Left ventricle myocardium inferior (tissue), 1 donor: ENCODE measurements around the gene SHROOM2. TPM values are rescaled to one million over a fixed set of nuclear protein-coding genes. Genes with fewer than 3 reads are reported as not detected.

Source experiments
- DNase-seq: peaks from one replicate; pipeline ENCODE4 v3.0.0-alpha.2; 2020
- H3K27ac ChIP-seq: fragments of 200-600 bp; replicated peaks from 2 replicates; pipeline ENCODE4 v1.8.0; 2021
- H3K27me3 ChIP-seq: fragments of 200-600 bp; 2 replicates; pipeline ENCODE4 v1.8.0; 2021; ENCODE audit warnings: low read depth
- H3K36me3 ChIP-seq: fragments of 200-600 bp; 2 replicates; pipeline ENCODE4 v1.8.0; 2021
- H3K4me1 ChIP-seq: fragments of 200-600 bp; 2 replicates; pipeline ENCODE4 v1.8.0; 2021
- H3K4me3 ChIP-seq: fragments of 200-600 bp; 2 replicates; pipeline ENCODE4 v1.8.0; 2021; ENCODE audit warnings: mild to moderate bottlenecking, moderate library complexity
- H3K9me3 ChIP-seq: fragments of 200-600 bp; replicated peaks from 2 replicates; pipeline ENCODE4 v1.8.0; 2021
- intact Hi-C: fragments of 100-400 bp; cut with micrococcal nuclease; formaldehyde crosslinking; loops from one replicate; pipeline ENCODE4 v1.11.0; 2022
- total RNA-seq: library from RNA; stranded (reverse); fragmentation: NEBNext Ultra II Directional; extraction: Animal tissue kit (Norgen Biotek cat#: 25700); gene quantifications from one replicate; pipeline ENCODE4 v1.2.1, GENCODE V29; 2021
- TF ChIP-seq, protein P1 (sequence below): fragments of 200-600 bp; IDR thresholded peaks from 2 replicates; pipeline ENCODE4 v1.8.0; 2021; ENCODE audit warnings: antibody characterized with exemption, mild to moderate bottlenecking, borderline replicate concordance
- donor health status: DM: no; HTN: yes; CAD: no; lungs with severe emphysema.

The SHROOM2 gene
- total RNA-seq, 1 donor from 2014 or later: 0.71 TPM

DNA sequence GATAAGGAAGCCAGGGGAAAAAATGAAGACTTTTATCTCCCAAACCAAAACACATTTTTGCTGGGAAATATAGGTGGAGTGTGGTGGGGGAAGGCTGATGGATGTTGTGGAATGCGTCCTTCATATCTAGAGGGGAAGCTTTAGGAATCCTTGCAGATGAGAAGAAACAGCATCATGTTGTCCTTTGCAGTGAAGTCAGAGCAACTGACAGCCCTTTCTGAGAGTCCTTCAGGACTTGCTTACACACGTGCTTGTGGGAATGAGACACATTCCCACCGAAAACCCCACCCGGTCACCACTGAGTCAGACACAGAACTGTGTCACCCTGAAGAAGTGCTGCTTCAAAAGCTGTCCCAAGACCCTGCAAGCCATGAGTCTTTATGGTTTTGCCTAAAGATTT is 81.5 kb downstream of the SHROOM2 start:
- TF ChIP-seq, protein P1, sequence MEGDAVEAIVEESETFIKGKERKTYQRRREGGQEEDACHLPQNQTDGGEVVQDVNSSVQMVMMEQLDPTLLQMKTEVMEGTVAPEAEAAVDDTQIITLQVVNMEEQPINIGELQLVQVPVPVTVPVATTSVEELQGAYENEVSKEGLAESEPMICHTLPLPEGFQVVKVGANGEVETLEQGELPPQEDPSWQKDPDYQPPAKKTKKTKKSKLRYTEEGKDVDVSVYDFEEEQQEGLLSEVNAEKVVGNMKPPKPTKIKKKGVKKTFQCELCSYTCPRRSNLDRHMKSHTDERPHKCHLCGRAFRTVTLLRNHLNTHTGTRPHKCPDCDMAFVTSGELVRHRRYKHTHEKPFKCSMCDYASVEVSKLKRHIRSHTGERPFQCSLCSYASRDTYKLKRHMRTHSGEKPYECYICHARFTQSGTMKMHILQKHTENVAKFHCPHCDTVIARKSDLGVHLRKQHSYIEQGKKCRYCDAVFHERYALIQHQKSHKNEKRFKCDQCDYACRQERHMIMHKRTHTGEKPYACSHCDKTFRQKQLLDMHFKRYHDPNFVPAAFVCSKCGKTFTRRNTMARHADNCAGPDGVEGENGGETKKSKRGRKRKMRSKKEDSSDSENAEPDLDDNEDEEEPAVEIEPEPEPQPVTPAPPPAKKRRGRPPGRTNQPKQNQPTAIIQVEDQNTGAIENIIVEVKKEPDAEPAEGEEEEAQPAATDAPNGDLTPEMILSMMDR: no peak
- H3K4me1 ChIP-seq: no peaks in the 10 kb centered on the region
- H3K27me3 ChIP-seq: no peaks in the 10 kb centered on the region
- DNase-seq: no peak
- H3K9me3 ChIP-seq: no peaks in the 10 kb centered on the region
- H3K36me3 ChIP-seq: no peaks in the 10 kb centered on the region
- no peak overlapping the region for H3K27ac ChIP-seq
- H3K4me3 ChIP-seq: no peak overlapping the region
- intact Hi-C loops: no loop called here

DNA sequence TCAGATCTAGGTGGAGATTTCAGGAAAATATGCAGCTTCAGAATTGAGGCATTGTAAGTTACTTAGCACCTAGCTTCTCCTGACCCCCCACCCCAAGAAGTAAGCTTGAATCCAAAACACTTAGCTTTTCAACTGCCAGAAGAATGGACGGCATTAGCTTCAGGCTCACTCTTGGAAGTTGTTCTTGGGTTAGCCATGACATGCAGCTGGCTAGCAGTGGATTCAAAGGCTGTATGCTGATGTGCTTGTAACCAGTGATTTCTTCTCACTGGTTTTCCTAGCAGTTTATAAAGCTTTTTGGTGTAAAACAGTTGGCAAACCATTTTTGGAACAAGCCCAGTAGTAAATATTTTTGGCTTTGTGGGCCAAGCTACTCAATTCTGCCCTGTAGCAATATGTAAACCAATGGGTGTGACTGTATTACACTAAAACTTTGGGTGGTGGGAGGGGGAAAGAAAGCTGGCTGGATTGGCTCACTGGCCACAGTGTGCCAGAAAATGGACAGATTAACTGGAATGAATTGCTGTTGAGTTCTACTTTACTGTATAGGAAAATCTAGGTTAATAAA is 85.6 kb downstream of the SHROOM2 start:
- Histone ChIP-seq H3K4me3 (no peak overlapping the region), H3K9me3 (no peaks in the 10 kb centered on the region), H3K27me3 (no peaks in the 10 kb centered on the region), H3K36me3 (no peaks in the 10 kb centered on the region), H3K4me1 (no peaks in the 10 kb centered on the region), H3K27ac (no peak overlapping the region)
- no peak for DNase-seq
- intact Hi-C loops: no loop called here
- TF ChIP-seq, protein P1: no peak

DNA sequence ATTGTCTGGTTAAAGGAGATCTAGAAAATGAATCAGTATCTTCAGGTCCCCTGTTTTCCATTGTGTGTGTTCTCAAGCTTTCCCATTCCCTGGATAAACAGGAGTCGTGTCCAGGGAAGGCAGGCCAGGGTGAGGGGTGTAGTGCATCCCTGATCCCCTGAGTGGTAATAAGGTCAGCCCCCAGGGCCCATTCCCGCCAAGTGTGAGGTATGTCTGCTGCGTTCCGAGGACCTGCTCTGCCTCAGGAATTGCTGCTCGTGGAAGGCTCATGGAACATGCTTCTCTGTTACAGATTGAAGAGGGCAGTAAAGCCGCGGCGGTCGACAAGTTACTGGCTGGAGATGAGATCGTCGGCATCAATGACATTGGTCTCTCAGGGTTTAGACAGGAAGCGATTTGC is 87.1 kb downstream of the SHROOM2 start:
- no peak overlapping the region for H3K27ac ChIP-seq
- no peaks in the 10 kb centered on the region for H3K27me3 ChIP-seq
- H3K9me3 ChIP-seq: no peaks in the 10 kb centered on the region
- no peaks in the 10 kb centered on the region for H3K36me3 ChIP-seq
- H3K4me3 ChIP-seq: no peak overlapping the region
- DNase-seq: no peak
- TF ChIP-seq, protein P1: no peak
- H3K4me1 ChIP-seq: no peaks in the 10 kb centered on the region
- intact Hi-C loops: no loop called here

DNA sequence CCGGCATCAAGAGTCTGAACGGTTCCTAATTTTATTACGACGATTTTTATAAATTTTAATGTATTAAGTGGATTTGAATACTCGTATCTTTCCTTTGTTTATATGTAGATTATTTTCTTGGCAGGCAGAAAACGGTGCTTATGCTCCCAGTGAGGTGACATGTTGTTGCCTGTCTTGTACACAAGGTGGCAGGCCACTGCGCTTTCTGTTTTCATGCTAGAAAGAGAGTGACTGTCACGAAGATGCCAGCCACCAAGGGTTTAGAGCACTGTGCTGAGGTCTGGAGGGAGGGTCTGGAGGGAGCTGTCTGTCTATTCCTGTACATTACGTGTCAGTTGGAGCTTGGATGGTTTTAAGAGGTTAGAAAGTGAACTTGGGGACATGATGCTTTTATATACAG is 87.7 kb downstream of the SHROOM2 start:
- Histone ChIP-seq H3K27ac (no peak overlapping the region), H3K27me3 (no peaks in the 10 kb centered on the region), H3K36me3 (no peaks in the 10 kb centered on the region), H3K9me3 (no peaks in the 10 kb centered on the region), H3K4me3 (no peak overlapping the region), H3K4me1 (no peaks in the 10 kb centered on the region)
- TF ChIP-seq, protein P1: peak; percentile 65
- no peak for DNase-seq
- intact Hi-C loops: no loop called here

DNA sequence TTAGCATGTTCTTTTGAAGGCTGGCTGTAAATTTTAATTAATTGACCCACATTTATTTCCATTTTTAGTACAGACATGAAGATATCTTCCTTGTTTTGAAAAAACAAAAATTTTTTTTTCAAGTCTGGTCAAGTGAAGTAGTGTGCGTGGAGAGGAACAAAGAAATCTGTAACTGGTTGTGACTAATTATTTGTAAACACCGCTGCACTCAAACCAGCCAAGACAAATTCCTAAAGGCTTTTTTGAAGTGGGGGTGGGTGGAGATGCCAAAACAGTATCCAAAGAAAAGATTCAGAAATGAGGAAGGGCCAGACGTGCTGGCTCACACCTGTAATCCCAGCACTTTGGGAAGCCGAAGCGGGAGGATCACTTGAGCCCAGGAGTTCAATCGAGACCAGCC is 88.3 kb downstream of the SHROOM2 start:
- no peaks in the 10 kb centered on the region for H3K27me3 ChIP-seq
- no peaks in the 10 kb centered on the region for H3K36me3 ChIP-seq
- DNase-seq: no peak
- TF ChIP-seq, protein P1: no peak
- no peaks in the 10 kb centered on the region for H3K9me3 ChIP-seq
- H3K4me1 ChIP-seq: no peaks in the 10 kb centered on the region
- intact Hi-C loops: no loop called here
- no peak overlapping the region for H3K27ac ChIP-seq
- H3K4me3 ChIP-seq: no peak overlapping the region
